HepG2 (cell line): Measurements from ENCODE around the gene DZIP1L. TPM values are rescaled to one million over a fixed set of nuclear protein-coding genes. Genes with fewer than 3 reads are reported as not detected.
A peak's percentile ranks its signal among the peaks of the same experiment; 100 is the strongest.

ENCODE experiments used
- DNMT3B ChIP-seq: conservative IDR thresholded peaks from 2 replicates; pipeline ENCODE4 v1.6.1; 2016; ENCODE audit warnings: missing biosample characterization, control low read depth
- ETV5 ChIP-seq: IDR thresholded peaks from 2 replicates; pipeline ENCODE4 v1.6.1; 2018; ENCODE audit warnings: missing biosample characterization, missing genetic modification reagents, inconsistent platforms, borderline replicate concordance
- FOSL2 ChIP-seq: sonication (generic); formaldehyde crosslinking; IDR thresholded peaks from 2 replicates; pipeline ENCODE4 v1.4.0; 2020; ENCODE audit warnings: missing genetic modification reagents
- RAD21 ChIP-seq: fragments of 450-650 bp; formaldehyde crosslinking; IDR thresholded peaks from 2 replicates; pipeline ENCODE4 v1.5.0; 2020; ENCODE audit warnings: mild to moderate bottlenecking
- RCOR2 ChIP-seq: IDR thresholded peaks from 2 replicates; pipeline ENCODE4 v1.6.1; 2016; ENCODE audit warnings: missing biosample characterization, missing genetic modification reagents
- REPIN1 ChIP-seq: sonication (generic); formaldehyde crosslinking; IDR thresholded peaks from 2 replicates; pipeline ENCODE4 v1.8.0; 2022; ENCODE audit warnings: missing genetic modification reagents, low read depth, mild to moderate bottlenecking, borderline replicate concordance
- SKI ChIP-seq: fragments of 450-650 bp; IDR thresholded peaks from one replicate; pipeline ENCODE4 v1.6.1; 2018; ENCODE audit warnings: mild to moderate bottlenecking; ENCODE audit not compliant: partially characterized antibody
- SMC3 ChIP-seq: IDR thresholded peaks from 2 replicates; pipeline ENCODE4 v1.6.1; 2011; ENCODE audit warnings: low read length, improper control_type of control experiment
- TBX2 ChIP-seq: sonication (generic); formaldehyde crosslinking; IDR thresholded peaks from 2 replicates; pipeline ENCODE4 v1.5.0; 2020; ENCODE audit warnings: missing genetic modification reagents, mild to moderate bottlenecking, borderline replicate concordance
- XRCC5 ChIP-seq: fragments of 200-400 bp; formaldehyde crosslinking; optimal IDR thresholded peaks from 2 replicates; pipeline ENCODE3; 2017; ENCODE audit warnings: mild to moderate bottlenecking, low read length
- ZNF878 ChIP-seq: sonication (generic); formaldehyde crosslinking; IDR thresholded peaks from 2 replicates; pipeline ENCODE4 v1.8.1; 2023; ENCODE audit warnings: mild to moderate bottlenecking, missing genetic modification reagents, moderate library complexity
- polyA plus RNA-seq, 8 experiments: library from polyadenylated mRNA; depleted of rRNA in 3 of 8; stranded (reverse) in 7 of 8; unstranded in 1 of 8; fragments of >200 nt; fragmentation: Illumina TruSeq in 4 of 8; extraction: Trizol in 4 of 8; gene quantifications; 2 replicates each; pipeline versions ENCODE4 v1.2.1 to v1.2.3, GENCODE V29; 2011 to 2016; ENCODE audit warnings: low read depth in 4 of 8, missing spikeins in 1 of 8, mixed read lengths in 1 of 8; ENCODE audit not compliant: insufficient read depth in 1 of 8
- total RNA-seq, 5 experiments: library from RNA; depleted of rRNA; stranded (reverse); fragments of >200 nt; fragmentation: Illumina TruSeq; extraction: Trizol; gene quantifications; 2 replicates each; pipeline ENCODE4 v1.2.3, GENCODE V29; 2016; ENCODE audit warnings: low read depth in 1 of 5
- TF ChIP-seq, protein P1 (sequence below): sonication (generic); formaldehyde crosslinking; IDR thresholded peaks from 2 replicates; pipeline ENCODE4 v1.4.0; 2020; ENCODE audit warnings: missing genetic modification reagents
- TF ChIP-seq, protein P2 (sequence below): sonication (generic); formaldehyde crosslinking; IDR thresholded peaks from 2 replicates; pipeline ENCODE4 v1.8.0; 2022; ENCODE audit warnings: mild to moderate bottlenecking, missing genetic modification reagents
- TF ChIP-seq, protein P3 (sequence below), 2 experiments: sonication (generic) in 1 of 2; formaldehyde crosslinking in 1 of 2; IDR thresholded peaks; 2 replicates each; pipeline versions ENCODE4 v1.4.0 to v1.6.1; 2018 to 2020; ENCODE audit warnings: missing genetic modification reagents in 2 of 2, borderline replicate concordance in 1 of 2, low read depth in 1 of 2, mild to moderate bottlenecking in 1 of 2, missing biosample characterization in 1 of 2
- TF ChIP-seq, protein P4 (sequence below): sonication (generic); formaldehyde crosslinking; IDR thresholded peaks from 2 replicates; pipeline ENCODE4 v1.5.0; 2020; ENCODE audit warnings: mild to moderate bottlenecking, missing genetic modification reagents, moderate library complexity
- TF ChIP-seq, protein P5 (sequence below): sonication (generic); formaldehyde crosslinking; IDR thresholded peaks from 2 replicates; pipeline ENCODE4 v1.5.1; 2020; ENCODE audit warnings: mild to moderate bottlenecking, moderate library complexity, missing genetic modification reagents

DZIP1L gene
- total and polyA plus RNA-seq, 2 of the 13 experiments (the other 11 are each of a cell fraction or from before 2014, with no cell fraction given), result 0.90 to 1.2 TPM

DNA sequence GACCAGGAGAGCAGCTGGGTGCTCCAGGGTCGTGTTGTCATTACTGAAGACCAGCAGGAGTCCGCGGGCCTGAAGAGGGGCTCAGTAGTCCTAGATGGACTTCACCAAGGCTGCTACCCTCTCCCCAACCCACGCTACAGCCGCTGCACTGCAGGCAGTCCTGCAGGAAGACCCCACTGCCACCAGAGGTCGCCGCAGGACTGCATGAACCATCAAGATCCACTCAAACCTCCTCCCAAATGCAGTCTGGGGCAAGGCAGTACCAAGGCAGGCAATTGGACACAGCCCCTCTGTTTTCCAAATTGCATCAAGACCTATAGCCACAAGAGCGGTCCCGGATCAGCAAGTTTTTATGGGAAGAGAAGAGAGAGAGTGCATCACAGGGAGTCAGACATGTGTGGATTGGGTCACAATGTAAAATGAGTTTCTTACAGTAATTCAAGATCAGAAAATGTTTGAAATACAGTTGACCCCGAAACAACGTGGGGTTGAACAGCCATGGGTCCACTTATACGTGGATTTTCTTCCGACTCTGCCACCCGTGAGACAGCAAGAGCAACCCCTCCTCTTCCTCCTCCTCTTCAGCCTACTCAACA, 46.7 kb downstream of the DZIP1L start (continued):
- TF ChIP-seq, protein P1, sequence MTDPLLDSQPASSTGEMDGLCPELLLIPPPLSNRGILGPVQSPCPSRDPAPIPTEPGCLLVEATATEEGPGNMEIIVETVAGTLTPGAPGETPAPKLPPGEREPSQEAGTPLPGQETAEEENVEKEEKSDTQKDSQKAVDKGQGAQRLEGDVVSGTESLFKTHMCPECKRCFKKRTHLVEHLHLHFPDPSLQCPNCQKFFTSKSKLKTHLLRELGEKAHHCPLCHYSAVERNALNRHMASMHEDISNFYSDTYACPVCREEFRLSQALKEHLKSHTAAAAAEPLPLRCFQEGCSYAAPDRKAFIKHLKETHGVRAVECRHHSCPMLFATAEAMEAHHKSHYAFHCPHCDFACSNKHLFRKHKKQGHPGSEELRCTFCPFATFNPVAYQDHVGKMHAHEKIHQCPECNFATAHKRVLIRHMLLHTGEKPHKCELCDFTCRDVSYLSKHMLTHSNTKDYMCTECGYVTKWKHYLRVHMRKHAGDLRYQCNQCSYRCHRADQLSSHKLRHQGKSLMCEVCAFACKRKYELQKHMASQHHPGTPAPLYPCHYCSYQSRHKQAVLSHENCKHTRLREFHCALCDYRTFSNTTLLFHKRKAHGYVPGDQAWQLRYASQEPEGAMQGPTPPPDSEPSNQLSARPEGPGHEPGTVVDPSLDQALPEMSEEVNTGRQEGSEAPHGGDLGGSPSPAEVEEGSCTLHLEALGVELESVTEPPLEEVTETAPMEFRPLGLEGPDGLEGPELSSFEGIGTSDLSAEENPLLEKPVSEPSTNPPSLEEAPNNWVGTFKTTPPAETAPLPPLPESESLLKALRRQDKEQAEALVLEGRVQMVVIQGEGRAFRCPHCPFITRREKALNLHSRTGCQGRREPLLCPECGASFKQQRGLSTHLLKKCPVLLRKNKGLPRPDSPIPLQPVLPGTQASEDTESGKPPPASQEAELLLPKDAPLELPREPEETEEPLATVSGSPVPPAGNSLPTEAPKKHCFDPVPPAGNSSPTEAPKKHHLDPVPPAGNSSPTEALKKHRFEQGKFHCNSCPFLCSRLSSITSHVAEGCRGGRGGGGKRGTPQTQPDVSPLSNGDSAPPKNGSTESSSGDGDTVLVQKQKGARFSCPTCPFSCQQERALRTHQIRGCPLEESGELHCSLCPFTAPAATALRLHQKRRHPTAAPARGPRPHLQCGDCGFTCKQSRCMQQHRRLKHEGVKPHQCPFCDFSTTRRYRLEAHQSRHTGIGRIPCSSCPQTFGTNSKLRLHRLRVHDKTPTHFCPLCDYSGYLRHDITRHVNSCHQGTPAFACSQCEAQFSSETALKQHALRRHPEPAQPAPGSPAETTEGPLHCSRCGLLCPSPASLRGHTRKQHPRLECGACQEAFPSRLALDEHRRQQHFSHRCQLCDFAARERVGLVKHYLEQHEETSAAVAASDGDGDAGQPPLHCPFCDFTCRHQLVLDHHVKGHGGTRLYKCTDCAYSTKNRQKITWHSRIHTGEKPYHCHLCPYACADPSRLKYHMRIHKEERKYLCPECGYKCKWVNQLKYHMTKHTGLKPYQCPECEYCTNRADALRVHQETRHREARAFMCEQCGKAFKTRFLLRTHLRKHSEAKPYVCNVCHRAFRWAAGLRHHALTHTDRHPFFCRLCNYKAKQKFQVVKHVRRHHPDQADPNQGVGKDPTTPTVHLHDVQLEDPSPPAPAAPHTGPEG, result no peak
- TF ChIP-seq FOSL2 (CRISPR knock-in tag) (peak; percentile 23; the same call in 1 of the 2 replicates), TBX2 (no peak), XRCC5 (peak; percentile 78), SKI (no peak), SMC3 (peak; percentile 87), DNMT3B (CRISPR knock-in tag) (no peak), RAD21 (peak; percentile 91), REPIN1 (CRISPR knock-in tag) (peak; percentile 36; the same call in 1 of the 2 replicates), ETV5 (CRISPR knock-in tag) (0 out of 2 replicates have a peak, but pooled peaks have one; percentile 13), RCOR2 (CRISPR knock-in tag) (no peak), ZNF878 (CRISPR knock-in tag) (no peak)
- TF ChIP-seq, protein P2, sequence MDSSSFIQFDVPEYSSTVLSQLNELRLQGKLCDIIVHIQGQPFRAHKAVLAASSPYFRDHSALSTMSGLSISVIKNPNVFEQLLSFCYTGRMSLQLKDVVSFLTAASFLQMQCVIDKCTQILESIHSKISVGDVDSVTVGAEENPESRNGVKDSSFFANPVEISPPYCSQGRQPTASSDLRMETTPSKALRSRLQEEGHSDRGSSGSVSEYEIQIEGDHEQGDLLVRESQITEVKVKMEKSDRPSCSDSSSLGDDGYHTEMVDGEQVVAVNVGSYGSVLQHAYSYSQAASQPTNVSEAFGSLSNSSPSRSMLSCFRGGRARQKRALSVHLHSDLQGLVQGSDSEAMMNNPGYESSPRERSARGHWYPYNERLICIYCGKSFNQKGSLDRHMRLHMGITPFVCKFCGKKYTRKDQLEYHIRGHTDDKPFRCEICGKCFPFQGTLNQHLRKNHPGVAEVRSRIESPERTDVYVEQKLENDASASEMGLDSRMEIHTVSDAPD (CRISPR knock-in tag), result no peak
- TF ChIP-seq, protein P3, sequence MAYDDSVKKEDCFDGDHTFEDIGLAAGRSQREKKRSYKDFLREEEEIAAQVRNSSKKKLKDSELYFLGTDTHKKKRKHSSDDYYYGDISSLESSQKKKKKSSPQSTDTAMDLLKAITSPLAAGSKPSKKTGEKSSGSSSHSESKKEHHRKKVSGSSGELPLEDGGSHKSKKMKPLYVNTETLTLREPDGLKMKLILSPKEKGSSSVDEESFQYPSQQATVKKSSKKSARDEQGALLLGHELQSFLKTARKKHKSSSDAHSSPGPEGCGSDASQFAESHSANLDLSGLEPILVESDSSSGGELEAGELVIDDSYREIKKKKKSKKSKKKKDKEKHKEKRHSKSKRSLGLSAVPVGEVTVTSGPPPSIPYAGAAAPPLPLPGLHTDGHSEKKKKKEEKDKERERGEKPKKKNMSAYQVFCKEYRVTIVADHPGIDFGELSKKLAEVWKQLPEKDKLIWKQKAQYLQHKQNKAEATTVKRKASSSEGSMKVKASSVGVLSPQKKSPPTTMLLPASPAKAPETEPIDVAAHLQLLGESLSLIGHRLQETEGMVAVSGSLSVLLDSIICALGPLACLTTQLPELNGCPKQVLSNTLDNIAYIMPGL (CRISPR knock-in tag; IDR thresholded peaks at IDR 0.05; ENCODE audit: borderline replicate concordance in 1 of 2, low read depth in 1 of 2), result 0 out of 4 replicates have a peak, but pooled peaks of 1 of the 2 experiments have one; percentile 12
- TF ChIP-seq, protein P4, sequence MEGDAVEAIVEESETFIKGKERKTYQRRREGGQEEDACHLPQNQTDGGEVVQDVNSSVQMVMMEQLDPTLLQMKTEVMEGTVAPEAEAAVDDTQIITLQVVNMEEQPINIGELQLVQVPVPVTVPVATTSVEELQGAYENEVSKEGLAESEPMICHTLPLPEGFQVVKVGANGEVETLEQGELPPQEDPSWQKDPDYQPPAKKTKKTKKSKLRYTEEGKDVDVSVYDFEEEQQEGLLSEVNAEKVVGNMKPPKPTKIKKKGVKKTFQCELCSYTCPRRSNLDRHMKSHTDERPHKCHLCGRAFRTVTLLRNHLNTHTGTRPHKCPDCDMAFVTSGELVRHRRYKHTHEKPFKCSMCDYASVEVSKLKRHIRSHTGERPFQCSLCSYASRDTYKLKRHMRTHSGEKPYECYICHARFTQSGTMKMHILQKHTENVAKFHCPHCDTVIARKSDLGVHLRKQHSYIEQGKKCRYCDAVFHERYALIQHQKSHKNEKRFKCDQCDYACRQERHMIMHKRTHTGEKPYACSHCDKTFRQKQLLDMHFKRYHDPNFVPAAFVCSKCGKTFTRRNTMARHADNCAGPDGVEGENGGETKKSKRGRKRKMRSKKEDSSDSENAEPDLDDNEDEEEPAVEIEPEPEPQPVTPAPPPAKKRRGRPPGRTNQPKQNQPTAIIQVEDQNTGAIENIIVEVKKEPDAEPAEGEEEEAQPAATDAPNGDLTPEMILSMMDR, result peak; percentile 98
- TF ChIP-seq, protein P5, sequence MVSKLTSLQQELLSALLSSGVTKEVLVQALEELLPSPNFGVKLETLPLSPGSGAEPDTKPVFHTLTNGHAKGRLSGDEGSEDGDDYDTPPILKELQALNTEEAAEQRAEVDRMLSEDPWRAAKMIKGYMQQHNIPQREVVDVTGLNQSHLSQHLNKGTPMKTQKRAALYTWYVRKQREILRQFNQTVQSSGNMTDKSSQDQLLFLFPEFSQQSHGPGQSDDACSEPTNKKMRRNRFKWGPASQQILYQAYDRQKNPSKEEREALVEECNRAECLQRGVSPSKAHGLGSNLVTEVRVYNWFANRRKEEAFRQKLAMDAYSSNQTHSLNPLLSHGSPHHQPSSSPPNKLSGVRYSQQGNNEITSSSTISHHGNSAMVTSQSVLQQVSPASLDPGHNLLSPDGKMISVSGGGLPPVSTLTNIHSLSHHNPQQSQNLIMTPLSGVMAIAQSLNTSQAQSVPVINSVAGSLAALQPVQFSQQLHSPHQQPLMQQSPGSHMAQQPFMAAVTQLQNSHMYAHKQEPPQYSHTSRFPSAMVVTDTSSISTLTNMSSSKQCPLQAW (CRISPR knock-in tag), result 0 out of 2 replicates have a peak, but pooled peaks have one; percentile 25
